ENCODE data around the gene SDK1. TPM values are rescaled to one million over a fixed set of nuclear protein-coding genes. Genes with fewer than 3 reads are reported as not detected.

SDK1 gene
- total RNA-seq, 2 experiments from 2014 or later, result 0.19 to 0.36 TPM

- Histone ChIP-seq H4K20me1 (ENCODE audit: insufficient read depth, low read length) (no peaks in the 10 kb centered on the region), H3K9me2 (ENCODE audit: insufficient read depth, low read length) (no peaks in the 10 kb centered on the region), H3K36me3 (ENCODE audit: insufficient read depth, low read length) (no peaks in the 10 kb centered on the region), H3K4me2 (ENCODE audit: low read length) (no peak overlapping the region), H3K9me3 (ENCODE audit: low read length) (no peaks in the 10 kb centered on the region), H3K4me1 (ENCODE audit: insufficient read depth, low read length, poor library complexity, severe bottlenecking) (no peaks in the 10 kb centered on the region), H3K79me2 (ENCODE audit: insufficient read depth, low read depth, low read length) (no peaks in the 10 kb centered on the region), H3K27ac (ENCODE audit: low read depth, low read length, poor library complexity, severe bottlenecking) (no peak overlapping the region), H2AFZ (ENCODE audit: low read length) (no peak overlapping the region), H3K4me3 (ENCODE audit: low read depth, low read length, poor library complexity, severe bottlenecking) (no peak overlapping the region)
- POLR2A ChIA-PET, result no interaction called here
- no peak for DNase-seq (ENCODE audit: low spot score)
- no peak for TF ChIP-seq EZH2phosphoT487 (IDR thresholded peaks at IDR 0.05; ENCODE audit: borderline replicate concordance, low read depth, low read length)
- TF ChIP-seq CTCF (conservative IDR thresholded peaks at IDR 0.05; ENCODE audit: low read length), result no peak
- BruUV-seq (replicated peaks), result no TSS peak
- intact Hi-C loops (cut with micrococcal nuclease; ENCODE audit: unreplicated experiment), result no loop called here
- CTCF ChIA-PET (ENCODE audit: unreplicated experiment), result no interaction called here
These were observed 180.4 kb downstream of the SDK1 start for GRCh38 chr7:3481435-3481834.

GRCh38 chr7:3482147-3482921 is 181.3 kb downstream of the SDK1 start:
- peak; percentile 23 for DNase-seq (ENCODE audit: low spot score)
- TF ChIP-seq CTCF (conservative IDR thresholded peaks at IDR 0.05; ENCODE audit: low read length) (peak; percentile 75), EZH2phosphoT487 (IDR thresholded peaks at IDR 0.05; ENCODE audit: borderline replicate concordance, low read depth, low read length) (no peak)
- no peak overlapping the region for H2AFZ ChIP-seq (ENCODE audit: low read length)
- H3K4me2 ChIP-seq (ENCODE audit: low read length), result no peak overlapping the region
- H3K4me3 ChIP-seq (ENCODE audit: low read depth, low read length, poor library complexity, severe bottlenecking), result no peak overlapping the region
- no peaks in the 10 kb centered on the region for H3K79me2 ChIP-seq (ENCODE audit: insufficient read depth, low read depth, low read length)
- intact Hi-C loops (cut with micrococcal nuclease; ENCODE audit: unreplicated experiment), result no loop called here
- H3K36me3 ChIP-seq (ENCODE audit: insufficient read depth, low read length), result no peaks in the 10 kb centered on the region
- BruUV-seq (replicated peaks), result no TSS peak
- H3K9me2 ChIP-seq (ENCODE audit: insufficient read depth, low read length), result no peaks in the 10 kb centered on the region
- H3K9me3 ChIP-seq (ENCODE audit: low read length), result no peaks in the 10 kb centered on the region
- no peak overlapping the region for H3K27ac ChIP-seq (ENCODE audit: low read depth, low read length, poor library complexity, severe bottlenecking)
- ChIA-PET CTCF (ENCODE audit: unreplicated experiment) (no interaction called here), POLR2A (interaction anchor here (1.1 kb wide), 1 partner anchor 11 kb away, joined by 3 read pairs; no protein-coding TSS in a partner anchor)
- no peaks in the 10 kb centered on the region for H4K20me1 ChIP-seq (ENCODE audit: insufficient read depth, low read length)
- H3K4me1 ChIP-seq (ENCODE audit: insufficient read depth, low read length, poor library complexity, severe bottlenecking), result no peaks in the 10 kb centered on the region

GRCh38 chr7:3486841-3487240 is 185.8 kb downstream of the SDK1 start:
- Histone ChIP-seq H3K27ac (ENCODE audit: low read depth, low read length, poor library complexity, severe bottlenecking) (no peak overlapping the region), H3K36me3 (ENCODE audit: insufficient read depth, low read length) (no peaks in the 10 kb centered on the region), H2AFZ (ENCODE audit: low read length) (no peak overlapping the region), H4K20me1 (ENCODE audit: insufficient read depth, low read length) (no peaks in the 10 kb centered on the region), H3K4me2 (ENCODE audit: low read length) (no peak overlapping the region), H3K9me2 (ENCODE audit: insufficient read depth, low read length) (no peaks in the 10 kb centered on the region), H3K79me2 (ENCODE audit: insufficient read depth, low read depth, low read length) (no peaks in the 10 kb centered on the region), H3K4me3 (ENCODE audit: low read depth, low read length, poor library complexity, severe bottlenecking) (no peak overlapping the region), H3K4me1 (ENCODE audit: insufficient read depth, low read length, poor library complexity, severe bottlenecking) (no peaks in the 10 kb centered on the region), H3K9me3 (ENCODE audit: low read length) (no peaks in the 10 kb centered on the region)
- BruUV-seq (replicated peaks), result no TSS peak
- no peak for TF ChIP-seq CTCF (conservative IDR thresholded peaks at IDR 0.05; ENCODE audit: low read length)
- no peak for TF ChIP-seq EZH2phosphoT487 (IDR thresholded peaks at IDR 0.05; ENCODE audit: borderline replicate concordance, low read depth, low read length)
- POLR2A ChIA-PET, result no interaction called here
- intact Hi-C loops (cut with micrococcal nuclease; ENCODE audit: unreplicated experiment), result no loop called here
- DNase-seq (ENCODE audit: low spot score), result no peak
- CTCF ChIA-PET (ENCODE audit: unreplicated experiment), result no interaction called here

Data from OCI-LY7 (cell line).